ENCODE data around the gene UBE2U. TPM values are rescaled to one million over a fixed set of nuclear protein-coding genes. Genes with fewer than 3 reads are reported as not detected.

UBE2U gene
- total RNA-seq, 1 donor from 2014 or later, result not detected

DNA sequence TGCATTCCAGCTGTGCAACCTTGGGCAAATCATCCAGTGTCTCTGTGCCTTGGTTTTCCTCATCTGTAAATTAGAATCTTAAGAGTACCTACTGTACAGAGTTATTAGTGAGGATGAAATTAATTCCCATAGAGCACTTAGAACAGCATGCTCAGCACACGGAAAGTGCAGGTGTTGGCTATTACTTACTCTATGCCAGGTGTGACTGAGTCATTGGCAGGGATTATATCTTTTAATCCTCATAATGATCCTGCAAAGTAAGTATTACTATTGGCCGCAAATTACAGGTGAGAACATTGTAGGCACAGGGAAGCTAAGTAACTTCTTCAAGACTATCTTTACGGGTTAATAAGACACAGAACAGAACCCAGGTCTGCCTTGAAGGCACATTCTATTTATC, 6.3 kb upstream of the UBE2U start:
- no peaks in the 10 kb centered on the region for H3K36me3 Mint-ChIP-seq
- no peak for DNase-seq (ENCODE audit: extremely low spot score, unreplicated experiment)
- TF ChIP-seq, protein P1, sequence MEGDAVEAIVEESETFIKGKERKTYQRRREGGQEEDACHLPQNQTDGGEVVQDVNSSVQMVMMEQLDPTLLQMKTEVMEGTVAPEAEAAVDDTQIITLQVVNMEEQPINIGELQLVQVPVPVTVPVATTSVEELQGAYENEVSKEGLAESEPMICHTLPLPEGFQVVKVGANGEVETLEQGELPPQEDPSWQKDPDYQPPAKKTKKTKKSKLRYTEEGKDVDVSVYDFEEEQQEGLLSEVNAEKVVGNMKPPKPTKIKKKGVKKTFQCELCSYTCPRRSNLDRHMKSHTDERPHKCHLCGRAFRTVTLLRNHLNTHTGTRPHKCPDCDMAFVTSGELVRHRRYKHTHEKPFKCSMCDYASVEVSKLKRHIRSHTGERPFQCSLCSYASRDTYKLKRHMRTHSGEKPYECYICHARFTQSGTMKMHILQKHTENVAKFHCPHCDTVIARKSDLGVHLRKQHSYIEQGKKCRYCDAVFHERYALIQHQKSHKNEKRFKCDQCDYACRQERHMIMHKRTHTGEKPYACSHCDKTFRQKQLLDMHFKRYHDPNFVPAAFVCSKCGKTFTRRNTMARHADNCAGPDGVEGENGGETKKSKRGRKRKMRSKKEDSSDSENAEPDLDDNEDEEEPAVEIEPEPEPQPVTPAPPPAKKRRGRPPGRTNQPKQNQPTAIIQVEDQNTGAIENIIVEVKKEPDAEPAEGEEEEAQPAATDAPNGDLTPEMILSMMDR (conservative IDR thresholded peaks at IDR 0.05), result no peak
- no peak overlapping the region for H3K27ac Mint-ChIP-seq
- peaks cover 15% of the 10 kb centered on the region for H3K4me1 Mint-ChIP-seq (ENCODE audit: unreplicated experiment)
- no peaks in the 10 kb centered on the region for H3K9me3 Mint-ChIP-seq
- peaks cover 5% of the 10 kb centered on the region for H3K27me3 Mint-ChIP-seq
- H3K4me3 Mint-ChIP-seq, result no peak overlapping the region

DNA sequence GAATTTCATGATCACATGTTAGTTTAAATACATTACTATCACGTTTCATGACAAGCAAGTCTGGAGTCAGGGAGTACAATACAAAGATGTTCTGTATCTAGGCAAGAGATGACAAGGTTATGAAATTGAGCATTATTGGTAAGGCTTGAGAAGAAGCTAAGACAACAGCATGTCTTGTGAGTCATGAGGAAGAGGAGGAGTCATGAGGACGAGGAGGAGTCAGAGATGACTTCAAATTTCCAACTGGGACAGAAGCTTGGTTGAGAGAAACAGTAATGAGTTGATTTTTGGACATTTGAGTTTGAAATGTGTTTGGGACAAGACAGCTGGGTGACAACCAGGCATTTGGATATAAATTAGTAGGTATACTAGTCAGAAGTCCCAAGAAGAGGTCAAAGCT, 4.3 kb upstream of the UBE2U start:
- Mint-ChIP-seq H3K27me3 (peaks cover 8% of the 10 kb centered on the region), H3K36me3 (no peaks in the 10 kb centered on the region), H3K27ac (no peak overlapping the region), H3K4me3 (no peak overlapping the region), H3K9me3 (no peaks in the 10 kb centered on the region), H3K4me1 (ENCODE audit: unreplicated experiment) (peaks cover 18% of the 10 kb centered on the region)
- TF ChIP-seq, protein P1 (conservative IDR thresholded peaks at IDR 0.05), result no peak
- DNase-seq (ENCODE audit: extremely low spot score, unreplicated experiment), result no peak

DNA sequence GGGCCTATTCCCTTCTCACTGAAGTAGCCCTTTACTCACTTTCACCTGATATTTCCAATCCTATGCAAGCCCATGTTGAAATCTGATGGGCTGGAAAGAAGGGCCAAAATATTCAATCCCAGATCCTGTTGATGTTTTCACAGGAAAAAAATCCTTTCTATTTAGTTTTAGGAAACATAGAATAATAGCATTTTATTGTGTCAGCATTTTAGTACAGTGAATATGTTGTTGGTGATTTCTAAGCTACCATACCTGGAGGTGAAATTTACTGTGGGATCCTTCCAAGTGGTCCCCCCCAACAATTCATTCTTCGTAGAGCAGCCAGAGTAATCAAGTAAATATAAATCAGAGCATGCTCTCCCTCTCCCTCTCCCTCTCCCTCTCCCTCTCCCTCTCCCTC, 3.4 kb upstream of the UBE2U start:
- Mint-ChIP-seq H3K27me3 (peaks cover 4% of the 10 kb centered on the region), H3K4me3 (no peak overlapping the region), H3K4me1 (ENCODE audit: unreplicated experiment) (peaks cover 9% of the 10 kb centered on the region), H3K36me3 (no peaks in the 10 kb centered on the region), H3K9me3 (no peaks in the 10 kb centered on the region), H3K27ac (no peak overlapping the region)
- no peak for DNase-seq (ENCODE audit: extremely low spot score, unreplicated experiment)
- TF ChIP-seq, protein P1 (conservative IDR thresholded peaks at IDR 0.05), result no peak

DNA sequence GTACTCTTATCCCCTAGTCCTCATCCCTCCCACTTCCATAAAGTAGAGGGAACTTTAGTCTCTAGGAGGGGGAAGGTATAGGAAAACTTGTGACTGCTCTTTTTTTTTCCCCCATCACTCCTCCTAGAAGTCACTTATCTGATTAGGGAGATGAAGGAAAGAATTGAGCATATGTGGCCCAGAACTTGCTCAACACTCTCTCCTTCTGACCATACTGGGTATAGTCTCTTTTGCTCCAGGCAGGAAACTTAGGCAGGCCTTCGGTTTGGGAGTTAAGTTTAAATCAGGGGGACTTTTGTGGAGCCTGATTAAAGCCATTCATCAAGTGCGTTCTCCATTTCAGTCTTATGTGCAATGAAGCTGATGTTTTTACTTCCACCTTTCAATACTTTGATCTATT, 5.8 kb downstream of the UBE2U start:
- Mint-ChIP-seq H3K9me3 (no peaks in the 10 kb centered on the region), H3K4me1 (ENCODE audit: unreplicated experiment) (no peaks in the 10 kb centered on the region), H3K27me3 (no peaks in the 10 kb centered on the region), H3K27ac (no peak overlapping the region), H3K4me3 (no peak overlapping the region), H3K36me3 (no peaks in the 10 kb centered on the region)
- TF ChIP-seq, protein P1 (conservative IDR thresholded peaks at IDR 0.05), result no peak
- DNase-seq (ENCODE audit: extremely low spot score, unreplicated experiment), result no peak

DNA sequence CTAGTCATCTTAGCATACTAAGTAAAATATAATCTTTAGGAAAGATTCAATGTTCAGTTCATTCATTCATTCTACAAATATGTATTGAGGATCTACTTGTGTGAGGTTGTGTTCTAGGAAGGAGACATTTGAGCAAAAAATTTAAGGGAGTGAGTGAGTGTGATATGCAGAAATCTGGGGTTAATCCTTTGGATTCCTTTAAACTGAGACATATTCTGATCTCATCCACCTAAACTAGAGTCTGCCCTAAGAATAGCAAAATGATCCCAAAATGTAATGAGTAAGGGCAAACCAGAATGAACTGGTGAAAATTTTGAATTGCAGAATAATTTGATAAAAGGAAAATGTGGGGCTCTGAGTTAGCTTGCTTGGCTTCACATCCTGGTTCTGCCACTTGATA, 8.6 kb downstream of the UBE2U start:
- no peak overlapping the region for H3K4me3 Mint-ChIP-seq
- no peaks in the 10 kb centered on the region for H3K27me3 Mint-ChIP-seq
- DNase-seq (ENCODE audit: extremely low spot score, unreplicated experiment), result no peak
- H3K4me1 Mint-ChIP-seq (ENCODE audit: unreplicated experiment), result no peaks in the 10 kb centered on the region
- H3K9me3 Mint-ChIP-seq, result no peaks in the 10 kb centered on the region
- no peaks in the 10 kb centered on the region for H3K36me3 Mint-ChIP-seq
- TF ChIP-seq, protein P1 (conservative IDR thresholded peaks at IDR 0.05), result no peak
- no peak overlapping the region for H3K27ac Mint-ChIP-seq

DNA sequence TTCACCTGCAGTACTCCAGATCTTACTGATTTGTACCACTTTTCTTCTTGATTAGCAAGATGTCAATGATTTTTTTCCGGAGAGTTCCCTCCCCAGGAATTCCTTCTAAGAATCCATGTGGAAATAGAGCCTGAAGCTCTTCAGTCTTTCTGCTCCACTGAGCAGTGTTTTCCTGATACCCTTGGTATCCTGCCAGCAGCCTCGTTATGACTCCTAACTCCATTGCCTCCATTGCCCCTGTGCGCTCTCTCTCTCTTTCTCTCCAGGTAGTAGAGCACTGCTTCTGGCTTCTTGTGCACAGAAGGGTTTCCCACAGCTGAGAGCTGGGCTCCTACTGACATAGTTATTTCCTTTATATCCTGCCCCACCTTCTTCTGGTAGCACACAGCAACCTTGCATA, 12.2 kb downstream of the UBE2U start:
- Mint-ChIP-seq H3K27ac (no peak overlapping the region), H3K9me3 (no peaks in the 10 kb centered on the region), H3K36me3 (no peaks in the 10 kb centered on the region), H3K4me1 (ENCODE audit: unreplicated experiment) (no peaks in the 10 kb centered on the region), H3K27me3 (no peaks in the 10 kb centered on the region), H3K4me3 (no peak overlapping the region)
- TF ChIP-seq, protein P1 (conservative IDR thresholded peaks at IDR 0.05), result no peak
- DNase-seq (ENCODE audit: extremely low spot score, unreplicated experiment), result no peak

Measured in type B pancreatic cell (in vitro differentiated cells).